Stimulated activated CD8-positive, alpha-beta memory T cell treated with anti-CD3 and anti-CD28 coated beads, Interleukin-15, amount 100 ng/mL, for 4 hours (primary cell): ENCODE data around the gene ALK.

Source experiments
- DNase-seq, 2 donors: peaks; one replicate each; pipeline ENCODE4 v3.0.0-alpha.2; 2020; ENCODE audit warnings: low read depth in 2 of 2

Gene ALK

DNA sequence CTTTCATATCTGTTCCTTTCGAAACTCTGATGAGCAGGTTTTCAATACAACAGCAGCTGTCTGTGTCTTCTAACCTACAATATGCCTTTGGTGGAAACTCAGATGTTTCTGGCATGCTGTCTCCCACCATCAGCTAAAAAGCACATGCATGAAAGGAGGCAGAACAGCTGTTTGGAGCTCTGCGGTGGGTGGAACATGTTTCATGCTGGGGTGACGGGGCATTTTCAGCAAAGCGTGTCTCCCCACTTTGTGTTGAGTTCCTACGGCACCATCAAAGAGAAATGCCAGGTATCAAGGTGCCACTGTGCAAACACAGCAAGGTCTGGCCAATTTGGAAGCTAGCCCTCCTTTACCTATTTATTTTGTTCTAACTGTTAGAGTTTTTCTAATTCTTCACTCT is 516.1 kb downstream of the ALK start:
- no peak for DNase-seq

DNA sequence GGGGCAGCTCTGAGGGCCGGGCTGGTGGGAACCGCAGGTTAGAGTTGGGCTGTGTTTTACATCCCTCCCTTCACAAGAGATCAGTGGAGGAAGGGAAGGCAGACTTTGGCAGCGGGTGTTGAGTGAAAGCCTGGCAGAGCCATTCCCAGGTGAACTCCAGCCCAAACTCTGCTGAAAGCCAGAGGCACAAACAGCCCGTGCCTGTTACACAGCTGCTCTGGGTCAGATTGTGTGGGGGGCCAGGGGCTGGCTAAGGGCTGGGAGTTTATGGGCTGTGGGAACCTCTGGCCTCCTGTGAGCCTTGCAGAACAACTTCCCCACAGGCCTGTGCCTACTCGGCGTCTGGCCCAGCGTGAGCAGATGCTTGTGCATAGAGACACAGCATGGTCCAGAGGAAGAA is 519.4 kb downstream of the ALK start:
- DNase-seq, result no peak

DNA sequence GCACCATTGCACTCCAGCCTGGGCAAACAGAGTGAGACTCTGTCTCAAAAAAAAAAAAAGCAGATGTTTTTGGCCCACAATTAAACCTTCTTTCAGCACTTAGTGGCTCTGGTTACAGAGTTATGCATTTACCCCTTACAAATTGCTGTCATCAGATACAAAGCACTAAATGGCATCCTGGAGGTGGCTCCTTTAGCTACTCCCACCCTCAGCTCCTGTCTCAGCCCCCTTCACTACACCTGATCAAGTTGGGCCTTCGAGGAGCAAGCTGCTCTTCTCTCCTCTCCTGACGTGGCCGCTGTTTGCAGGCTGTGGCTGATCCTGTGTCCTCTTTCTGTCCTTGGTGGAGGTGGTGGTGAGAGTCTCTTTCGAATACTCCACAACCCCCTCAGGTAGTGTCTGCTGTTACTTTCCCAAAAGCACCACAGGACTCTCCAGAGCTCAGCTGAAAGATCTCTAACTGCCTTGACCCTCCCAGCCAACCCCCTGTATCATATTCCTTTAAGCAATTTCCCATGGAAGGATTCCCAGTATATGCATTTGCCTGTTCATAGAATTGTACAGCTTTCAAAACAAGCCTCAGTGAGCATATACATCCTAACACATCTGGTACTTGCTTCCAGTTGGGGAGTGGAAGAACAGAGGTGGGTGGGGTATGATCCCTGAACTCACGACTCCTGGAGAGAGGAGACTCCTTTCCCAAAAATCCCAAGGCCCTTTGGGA is 520.3 kb downstream of the ALK start:
- DNase-seq, result no peak

DNA sequence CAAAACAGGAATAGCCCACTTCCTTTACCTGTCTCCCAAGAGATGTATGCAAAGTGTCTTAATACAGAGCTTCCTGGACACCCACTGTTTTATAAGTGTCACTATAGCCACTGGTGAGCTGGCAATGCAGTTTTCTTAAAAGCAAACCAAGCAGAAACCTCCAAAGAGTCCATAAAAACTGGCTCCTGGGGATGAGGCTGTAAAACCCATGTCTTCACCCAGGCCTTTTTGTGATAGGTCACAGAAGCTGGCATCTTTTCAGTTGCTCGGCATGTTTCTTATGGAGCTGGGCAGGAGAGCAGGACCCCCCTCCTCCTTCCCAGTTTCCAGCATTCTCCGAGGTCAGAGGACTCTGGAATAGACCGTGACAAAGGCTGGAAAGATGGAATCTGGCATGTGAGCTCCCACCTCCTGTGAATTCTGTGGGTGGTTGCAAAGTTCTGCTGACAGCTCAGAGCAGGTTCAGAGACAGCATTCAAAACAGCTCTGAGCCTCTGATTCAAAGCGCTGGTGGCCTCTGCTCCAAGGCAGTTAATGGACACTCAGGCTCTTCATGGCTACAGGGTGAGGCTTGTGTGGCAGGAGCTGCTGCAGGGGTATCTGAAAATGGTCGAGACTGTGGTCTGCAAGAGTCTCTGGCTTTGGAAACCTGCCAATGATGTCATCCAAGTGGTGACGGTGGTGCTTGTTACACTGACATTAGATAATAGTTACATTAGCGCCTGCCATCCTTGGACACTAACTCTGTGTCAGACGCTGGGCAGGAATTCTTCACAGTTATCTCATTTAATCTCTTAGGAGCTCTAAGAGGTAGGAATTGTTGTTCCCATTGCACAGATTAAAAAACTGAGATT is 522.8 kb downstream of the ALK start:
- DNase-seq, result no peak

DNA sequence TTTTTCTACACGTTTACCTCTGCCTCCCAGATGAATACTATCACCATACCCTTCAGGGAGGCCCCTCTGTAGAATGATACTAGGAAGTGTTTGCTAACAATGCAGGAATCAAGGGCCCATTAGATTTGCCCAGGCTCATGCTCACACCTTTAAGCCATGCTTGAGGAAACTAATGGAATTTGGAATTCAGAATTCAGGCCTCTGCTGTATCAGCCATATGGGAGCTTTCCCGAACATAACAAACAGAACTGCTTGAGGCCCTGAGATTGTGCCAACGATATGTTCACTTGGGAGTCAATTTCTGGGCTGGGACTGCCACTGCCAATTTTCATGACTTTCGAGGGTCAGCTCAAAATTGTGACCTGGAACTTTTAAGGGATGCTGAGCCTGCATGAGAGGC is 523.7 kb downstream of the ALK start:
- no peak for DNase-seq

DNA sequence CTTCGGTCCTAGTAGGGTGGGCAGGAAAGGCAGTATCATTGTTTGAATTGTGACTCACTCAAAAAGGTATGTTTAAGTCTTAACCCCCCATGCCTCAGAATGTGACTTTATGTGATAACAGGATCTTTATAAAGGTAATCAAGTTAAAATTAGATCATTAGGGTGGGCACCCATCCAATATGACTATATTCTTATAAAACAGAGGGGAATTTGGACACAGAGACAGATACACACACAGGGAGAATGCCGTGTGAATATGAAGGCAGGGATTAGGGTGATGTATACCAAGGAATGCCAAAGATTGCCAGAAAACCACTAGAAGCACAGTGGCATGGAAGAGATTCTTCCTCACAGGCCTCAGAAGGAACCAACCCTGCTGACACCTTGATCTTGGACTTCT is 524.3 kb downstream of the ALK start:
- DNase-seq, result no peak

DNA sequence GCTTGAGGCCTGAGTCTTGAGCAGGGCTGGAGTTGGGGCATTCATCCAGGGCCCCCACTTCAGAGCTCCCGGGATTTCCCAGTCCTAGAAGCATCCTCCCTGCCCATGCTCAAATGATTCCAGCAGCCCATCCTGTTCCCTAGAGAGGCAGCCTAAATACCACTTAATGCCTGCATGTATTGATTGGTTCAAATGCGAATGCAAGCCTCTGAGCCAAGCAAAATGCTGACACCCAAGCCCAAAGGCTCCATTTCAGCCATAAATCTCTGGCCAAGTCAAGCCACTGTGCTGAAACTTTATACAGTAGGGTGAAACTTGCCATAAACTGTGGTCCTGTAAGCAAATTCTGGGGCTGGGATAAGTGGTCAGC is 526.4 kb downstream of the ALK start:
- DNase-seq, result no peak

DNA sequence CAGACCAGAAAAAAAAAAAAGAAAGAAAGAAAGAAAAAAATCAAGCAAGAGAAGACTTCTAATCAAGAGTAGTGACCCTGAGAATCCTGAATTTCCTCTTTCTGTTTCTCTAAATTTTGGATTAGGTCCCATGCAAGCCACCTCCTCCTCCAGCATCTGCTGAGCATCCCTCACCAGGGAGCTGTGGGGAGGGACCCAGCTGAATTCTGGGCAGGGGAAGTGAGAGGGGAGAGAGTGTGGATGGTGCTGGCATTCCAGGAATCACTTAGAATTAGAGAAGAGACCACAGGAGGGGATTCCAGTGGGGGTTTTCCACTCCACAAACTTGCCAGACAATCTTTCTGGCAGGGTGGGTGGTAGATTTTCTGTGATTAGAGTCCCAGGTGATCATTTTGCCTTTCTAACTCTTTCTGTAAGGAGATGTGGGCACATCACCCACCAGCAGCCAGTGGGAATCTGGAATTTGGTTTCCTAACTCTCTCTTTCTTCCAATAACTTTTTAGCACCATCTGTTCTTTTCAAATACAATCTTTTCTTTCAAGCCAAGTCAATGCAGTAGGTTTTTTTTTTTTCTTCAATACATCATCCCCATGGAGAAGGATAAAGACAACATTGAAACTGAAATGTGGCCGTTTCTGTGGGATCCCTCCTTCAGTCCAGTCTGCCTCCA is 526.9 kb downstream of the ALK start:
- DNase-seq, result no peak

DNA sequence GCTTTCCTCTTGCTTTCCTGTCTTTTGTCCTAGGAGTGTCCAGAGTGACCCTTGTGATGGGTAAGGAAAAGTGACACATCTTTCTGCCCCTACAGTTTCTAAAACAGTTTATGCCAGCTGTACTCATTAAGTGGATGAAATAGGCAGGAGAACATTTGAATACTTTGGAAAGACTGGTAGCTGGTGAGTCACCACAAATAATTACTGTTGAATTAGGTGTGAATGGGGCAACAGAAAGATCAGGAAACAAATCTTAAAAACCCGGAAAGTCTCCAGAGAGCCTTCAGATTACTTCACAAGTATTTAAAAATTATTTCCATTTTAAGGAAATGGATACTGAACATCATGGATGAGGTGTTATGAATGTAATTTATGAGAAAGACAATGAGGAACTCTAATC is 527.7 kb downstream of the ALK start:
- DNase-seq, result no peak

DNA sequence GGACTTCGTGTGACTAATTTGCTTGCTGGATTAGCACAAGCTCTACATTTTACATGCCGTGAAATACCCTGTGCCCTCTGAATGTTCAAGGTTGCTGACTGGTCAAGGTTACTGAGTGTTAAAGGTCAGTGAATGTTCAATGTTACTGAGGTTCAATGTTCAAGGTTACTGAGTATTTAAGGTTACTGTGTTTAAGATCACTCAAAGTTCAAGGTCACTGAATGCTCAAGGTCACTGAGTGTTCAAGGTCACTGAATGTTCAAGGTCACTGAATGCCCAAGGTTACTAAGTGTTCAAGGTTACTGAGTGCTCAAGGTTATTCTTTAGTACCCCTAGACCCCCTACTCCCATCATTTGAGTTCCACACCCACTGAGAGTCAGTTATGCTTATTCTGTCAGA is 528.6 kb downstream of the ALK start:
- DNase-seq, result no peak

DNA sequence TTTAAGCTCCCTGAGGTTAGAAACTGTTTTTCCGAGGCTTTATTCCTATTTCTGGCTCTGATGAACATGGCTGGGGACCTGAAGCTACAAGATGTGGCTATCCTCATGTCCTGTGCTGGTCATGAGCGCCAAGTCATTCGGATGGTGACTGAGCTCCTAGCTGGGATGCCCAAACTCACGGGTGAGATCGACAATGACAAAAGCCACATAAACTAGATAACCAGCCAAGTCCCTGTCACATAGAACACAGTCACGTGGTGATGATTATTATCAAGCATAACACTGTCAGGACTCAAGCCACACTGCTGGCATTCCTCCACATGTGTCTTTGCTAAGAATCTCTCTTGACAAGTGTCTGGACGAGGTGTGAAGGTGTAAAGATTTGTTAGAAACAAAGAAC is 531.2 kb downstream of the ALK start:
- no peak for DNase-seq

DNA sequence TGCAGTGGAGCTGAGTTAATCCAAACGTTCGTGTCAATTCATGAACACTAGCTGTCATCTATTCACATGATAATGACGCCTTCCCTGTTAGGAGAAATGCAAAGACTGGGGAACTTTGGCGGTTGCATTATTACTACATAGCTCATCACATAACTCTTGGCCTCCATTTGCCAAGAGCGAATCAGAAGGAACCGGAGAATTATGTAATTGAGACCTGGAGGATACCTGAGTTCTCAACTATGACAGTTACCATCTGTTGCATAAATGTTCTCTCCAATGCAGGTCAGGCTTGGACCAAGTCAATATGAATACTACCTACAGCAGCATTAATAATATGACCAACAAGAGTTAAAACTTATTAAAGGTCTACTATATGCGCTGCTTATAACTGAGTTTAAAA is 531.7 kb downstream of the ALK start:
- DNase-seq, result no peak

DNA sequence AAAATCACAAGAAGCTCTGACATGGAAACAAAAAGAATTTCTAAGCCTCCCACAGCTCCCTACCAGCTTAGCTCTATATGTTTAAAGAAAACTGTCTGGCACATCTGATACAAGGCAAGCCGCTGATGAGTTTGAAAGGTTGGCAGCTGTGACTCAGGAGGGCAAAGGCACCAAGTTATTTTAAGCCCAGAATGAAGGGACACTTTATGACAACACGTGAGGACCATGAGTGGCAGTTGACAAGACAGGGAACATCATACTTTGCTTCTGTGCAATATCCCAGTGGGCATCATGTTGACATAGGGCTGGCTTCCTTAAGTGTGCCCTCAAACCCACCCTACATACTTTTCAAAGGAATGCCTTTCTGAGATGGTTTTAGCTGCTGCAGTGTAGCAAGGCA is 533.3 kb downstream of the ALK start:
- DNase-seq, result no peak

DNA sequence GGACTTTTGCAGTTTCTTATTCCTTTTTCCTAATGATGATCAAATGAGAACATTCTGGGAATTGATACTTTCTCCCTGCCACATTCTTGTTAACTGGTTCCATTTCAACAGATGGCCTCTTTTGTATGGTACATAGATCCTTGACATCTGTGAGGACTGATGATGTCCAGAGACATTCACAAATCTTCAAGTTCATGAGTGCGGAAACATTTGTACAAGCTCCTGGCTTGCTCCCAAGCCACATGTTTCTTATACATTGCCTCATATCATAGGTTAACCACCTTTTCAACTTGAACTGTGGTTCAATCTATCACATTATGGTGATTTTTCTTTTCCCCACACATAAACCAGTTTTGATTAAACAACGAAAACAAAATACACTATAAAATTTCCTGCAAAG is 538.9 kb downstream of the ALK start:
- no peak for DNase-seq

DNA sequence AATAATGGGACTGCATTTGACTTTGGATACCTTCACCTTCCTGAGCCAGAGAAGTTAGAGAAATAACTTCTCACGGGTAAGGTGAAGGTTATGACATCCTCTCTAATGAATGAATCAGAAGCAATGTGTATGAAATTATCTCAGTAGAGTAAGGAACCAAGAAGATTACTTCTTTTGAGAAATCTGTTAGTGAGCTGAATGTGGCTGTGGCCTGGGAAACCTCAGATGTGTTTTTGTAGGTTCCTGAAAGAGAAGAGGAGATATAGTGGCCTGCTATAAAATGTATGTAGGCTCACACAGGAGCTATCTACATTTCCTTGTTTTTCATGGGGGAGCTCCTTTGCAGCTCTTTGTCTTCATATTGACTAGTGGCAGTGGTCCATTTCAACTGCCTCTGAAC is 543.6 kb downstream of the ALK start:
- no peak for DNase-seq

DNA sequence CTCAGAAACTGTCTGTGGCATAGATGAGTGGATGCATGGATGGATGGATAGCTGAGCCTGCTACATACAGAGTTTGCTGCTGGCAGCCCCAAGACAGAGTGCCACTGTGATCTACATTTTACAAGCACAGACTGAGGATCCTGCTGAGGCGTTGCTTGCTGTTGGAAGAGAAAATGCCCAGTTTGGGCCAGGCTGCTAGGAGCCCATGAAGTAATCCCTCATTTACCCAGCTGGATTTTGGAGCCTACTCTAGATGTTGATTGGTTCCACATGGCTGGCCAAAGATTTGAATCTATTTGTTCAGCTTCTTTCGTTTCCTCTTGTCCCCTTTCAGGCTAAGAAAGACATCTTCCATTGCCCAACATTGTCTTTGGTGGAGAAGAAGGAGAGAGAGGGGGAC is 544.8 kb downstream of the ALK start:
- DNase-seq, result no peak

DNA sequence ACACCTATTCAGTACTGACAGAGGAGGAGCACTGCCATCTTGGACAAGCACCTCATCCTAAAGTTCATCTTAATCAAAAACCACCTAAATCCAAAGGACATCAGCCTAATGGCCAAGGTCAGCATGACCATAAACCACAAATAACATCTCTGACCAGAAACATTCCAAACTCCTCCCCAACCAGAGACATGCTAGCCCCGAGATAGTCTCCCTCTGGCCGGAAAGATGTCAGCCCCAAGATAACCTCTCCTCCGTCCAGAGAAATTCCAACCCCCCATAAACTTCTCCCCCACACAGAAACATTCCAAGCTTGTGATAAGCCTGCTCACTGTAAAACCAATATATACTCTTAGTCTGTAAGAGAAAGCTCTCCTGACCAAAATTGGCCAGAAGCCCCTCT is 545.5 kb downstream of the ALK start:
- no peak for DNase-seq

DNA sequence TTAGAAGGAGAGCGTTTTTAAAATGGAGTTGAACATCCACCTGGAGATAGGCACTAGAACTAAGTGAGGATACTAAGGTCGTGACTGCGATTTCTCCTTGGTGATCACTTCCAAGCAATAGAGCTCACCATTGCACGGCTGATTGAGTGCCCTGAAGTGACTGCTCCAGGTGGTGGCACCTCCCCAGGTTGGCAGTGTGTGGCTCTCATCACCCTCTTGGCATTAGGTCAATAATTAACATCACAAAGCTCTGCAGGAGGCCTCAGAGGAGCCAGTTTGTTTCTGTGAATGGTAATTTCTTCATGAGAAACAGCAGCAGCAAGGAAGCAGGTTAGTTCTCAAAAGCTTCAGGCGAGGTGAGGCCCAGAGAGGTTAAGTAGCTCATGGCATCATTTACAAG is 546.6 kb downstream of the ALK start:
- DNase-seq, result no peak

DNA sequence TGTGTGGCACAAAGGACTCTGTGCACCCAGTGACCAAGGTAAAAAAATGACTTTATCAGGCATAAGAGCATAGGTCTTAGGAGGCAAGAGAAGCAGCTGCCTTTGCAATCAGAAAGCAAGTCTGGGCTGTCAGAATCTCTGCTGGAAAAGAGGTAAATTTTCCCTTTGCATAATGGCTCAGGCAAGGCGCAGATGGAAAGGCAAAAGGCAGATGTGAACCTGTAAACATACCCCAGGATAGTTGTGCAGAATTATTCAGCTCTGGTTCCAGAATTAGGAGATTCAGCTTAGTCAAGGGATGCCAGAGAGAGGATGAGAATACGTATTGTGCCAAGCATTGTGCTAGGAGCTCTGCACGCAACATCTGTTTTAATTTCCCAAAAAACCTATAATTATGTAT is 547.5 kb downstream of the ALK start:
- no peak for DNase-seq

DNA sequence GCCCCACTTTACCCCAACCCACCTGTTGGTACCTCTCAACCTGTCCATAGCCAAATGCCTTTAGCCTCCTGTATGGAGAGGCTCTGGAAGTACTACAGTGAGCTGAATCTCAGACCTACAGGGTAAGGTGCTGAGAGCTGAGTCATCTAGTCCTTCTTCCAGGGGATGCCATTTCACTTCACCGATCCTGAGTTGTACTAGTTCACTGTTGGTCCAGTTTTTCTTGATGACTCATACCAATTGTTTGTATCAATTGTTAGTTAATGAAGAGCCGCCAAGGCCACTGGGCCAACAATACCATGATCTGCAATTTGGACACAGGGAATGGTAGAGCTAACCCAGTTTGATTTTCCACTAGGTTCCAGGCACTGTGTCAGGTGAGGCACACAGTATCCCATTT is 549.2 kb downstream of the ALK start:
- DNase-seq, result no peak

DNA sequence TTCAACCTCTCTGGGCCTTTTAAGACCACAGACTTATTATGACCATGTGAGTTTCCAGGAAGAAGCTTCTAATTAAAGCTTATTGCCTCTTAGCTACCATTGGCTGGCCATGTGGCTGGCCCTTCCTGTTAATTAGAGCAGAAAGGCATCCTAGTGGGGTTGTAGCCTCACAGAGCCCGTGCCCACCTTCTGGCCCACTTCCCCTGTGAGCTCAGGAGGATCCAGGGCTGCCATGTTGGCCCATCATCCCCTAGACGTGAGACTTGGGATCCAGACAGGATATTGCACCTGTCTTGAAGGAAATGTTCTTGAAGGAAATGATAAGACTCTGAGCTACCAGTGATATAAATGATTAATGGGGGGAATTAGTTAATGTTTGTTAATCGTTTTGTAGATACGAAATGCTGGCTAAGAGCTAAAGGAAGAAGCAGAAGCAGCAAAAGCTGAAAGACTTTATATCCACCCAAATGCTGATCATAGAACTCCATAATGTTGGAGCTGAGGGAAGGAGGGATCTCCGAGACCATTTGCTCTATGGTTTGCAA is 550.7 kb downstream of the ALK start:
- DNase-seq, result no peak

DNA sequence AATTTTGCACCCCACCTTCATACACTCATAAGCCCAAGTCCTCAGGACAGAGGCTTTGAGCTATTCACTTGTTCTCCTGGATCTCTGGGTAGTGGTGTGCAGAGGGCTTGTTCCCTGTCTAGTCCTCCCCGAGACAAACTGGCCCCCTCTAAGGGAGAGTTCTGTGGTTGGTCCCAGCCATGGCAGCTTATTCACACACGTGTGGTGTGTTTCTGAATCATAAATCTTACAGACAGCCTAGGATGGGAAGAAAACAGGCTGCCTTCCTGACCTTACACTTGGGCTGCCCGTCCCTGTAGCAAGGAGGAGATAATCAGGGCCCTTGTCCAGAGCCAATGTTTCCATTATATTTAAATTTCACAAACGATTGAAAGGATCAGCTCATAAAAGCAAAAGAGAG is 551.2 kb downstream of the ALK start:
- no peak for DNase-seq

DNA sequence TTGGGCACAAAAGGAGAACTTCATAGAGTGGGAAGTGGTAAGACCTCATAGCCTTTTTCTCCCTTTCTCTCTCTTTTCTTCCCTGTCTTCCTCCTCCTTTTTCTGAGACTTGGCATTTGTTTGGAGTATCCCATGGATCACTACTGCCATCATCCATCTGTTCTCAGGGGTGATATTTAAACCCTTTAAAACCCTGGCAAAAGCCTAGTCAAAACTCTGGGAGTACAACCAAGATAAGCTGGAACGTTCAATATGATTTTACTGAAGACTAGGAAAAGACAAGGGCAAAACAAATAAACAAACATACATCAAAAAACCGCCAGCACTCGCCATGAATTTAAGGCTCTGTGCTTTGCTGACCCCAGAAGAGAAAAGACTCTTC is 552.7 kb downstream of the ALK start:
- DNase-seq, result no peak
